ENCODE results near the gene SMAD2. TPM values are rescaled to one million over a fixed set of nuclear protein-coding genes. Genes with fewer than 3 reads are reported as not detected.
A peak's percentile ranks its signal among the peaks of the same experiment; 100 is the strongest.

Gene SMAD2
- 100 to 1,000 TPM in 1 of 3 donors, 10 to 100 TPM in 2; 35.1 to 101 (median 73.6) TPM for total RNA-seq

GRCh38 chr18:47930199-47930930, at the start of gene SMAD2:
TSS of gene SMAD2 (minus strand) at chr18:47930659. CDS start at chr18:47896756, 33,903 bp downstream.
- peak; percentile 76 to 78 for DNase-seq (ENCODE audit: low spot score in 2 of 2)
- no peaks in the 10 kb centered on the region for H3K36me3 ChIP-seq
- TF ChIP-seq POLR2AphosphoS5 (IDR thresholded peaks at IDR 0.05) (peak; percentile 31 to 73 (median 50)), POLR2A (IDR thresholded peaks at IDR 0.05) (no peak)
- H3K27ac ChIP-seq: peak within 1 kb of the TSS; percentile 98 to 100
- intact Hi-C loops (cut with DNase I; ENCODE audit: low total_unique reads): no loop called here
- H3K4me3 ChIP-seq: peak within 1 kb of the TSS; percentile 66 to 99 (median 93)
- peaks cover 0 to 9% of the 10 kb centered on the region in 2 donors for H3K4me1 ChIP-seq
- H3K27me3 ChIP-seq: no peaks in the 10 kb centered on the region
- H3K9me3 ChIP-seq: no peaks in the 10 kb centered on the region

GRCh38 chr18:47979611-47980200, 49.2 kb upstream of the SMAD2 start:
- Histone ChIP-seq H3K4me3 (no peak overlapping the region), H3K4me1 (no peaks in the 10 kb centered on the region), H3K9me3 (no peaks in the 10 kb centered on the region), H3K36me3 (no peaks in the 10 kb centered on the region), H3K27me3 (no peaks in the 10 kb centered on the region), H3K27ac (no peak overlapping the region)
- DNase-seq (ENCODE audit: low spot score in 2 of 2): peak in 1 of 2 donors; percentile 32
- TF ChIP-seq CTCF (IDR thresholded peaks at IDR 0.05) (no peak), POLR2A (IDR thresholded peaks at IDR 0.05) (no peak), POLR2AphosphoS5 (IDR thresholded peaks at IDR 0.05) (no peak)
- intact Hi-C loops (cut with DNase I; ENCODE audit: low total_unique reads): no loop called here

GRCh38 chr18:47978603-47979002, 48.1 kb upstream of the SMAD2 start:
- DNase-seq (ENCODE audit: low spot score in 2 of 2): no peak
- no peaks in the 10 kb centered on the region for H3K9me3 ChIP-seq
- no peaks in the 10 kb centered on the region for H3K4me1 ChIP-seq
- no peak overlapping the region for H3K27ac ChIP-seq
- H3K27me3 ChIP-seq: no peaks in the 10 kb centered on the region
- intact Hi-C loops (cut with DNase I; ENCODE audit: low total_unique reads): no loop called here
- H3K4me3 ChIP-seq: no peak overlapping the region
- TF ChIP-seq POLR2A (IDR thresholded peaks at IDR 0.05) (no peak), CTCF (IDR thresholded peaks at IDR 0.05) (no peak), POLR2AphosphoS5 (IDR thresholded peaks at IDR 0.05) (no peak)
- no peaks in the 10 kb centered on the region for H3K36me3 ChIP-seq

GRCh38 chr18:47978141-47978540, 47.7 kb upstream of the SMAD2 start:
- intact Hi-C loops (cut with DNase I; ENCODE audit: low total_unique reads): no loop called here
- Histone ChIP-seq H3K27me3 (no peaks in the 10 kb centered on the region), H3K9me3 (no peaks in the 10 kb centered on the region), H3K4me3 (no peak overlapping the region), H3K27ac (no peak overlapping the region), H3K4me1 (no peaks in the 10 kb centered on the region), H3K36me3 (no peaks in the 10 kb centered on the region)
- TF ChIP-seq POLR2A (IDR thresholded peaks at IDR 0.05): no peak
- no peak for TF ChIP-seq POLR2AphosphoS5 (IDR thresholded peaks at IDR 0.05)
- TF ChIP-seq CTCF (IDR thresholded peaks at IDR 0.05): no peak
- DNase-seq (ENCODE audit: low spot score in 2 of 2): no peak

- Histone ChIP-seq H3K9me3 (no peaks in the 10 kb centered on the region), H3K4me3 (no peak overlapping the region), H3K27ac (no peak overlapping the region), H3K36me3 (no peaks in the 10 kb centered on the region), H3K4me1 (no peaks in the 10 kb centered on the region), H3K27me3 (no peaks in the 10 kb centered on the region)
- DNase-seq (ENCODE audit: low spot score in 2 of 2): no peak
- intact Hi-C loops (cut with DNase I; ENCODE audit: low total_unique reads): no loop called here
- TF ChIP-seq CTCF (IDR thresholded peaks at IDR 0.05): no peak
- TF ChIP-seq POLR2AphosphoS5 (IDR thresholded peaks at IDR 0.05): no peak
- no peak for TF ChIP-seq POLR2A (IDR thresholded peaks at IDR 0.05)
These were observed 45.2 kb upstream of the SMAD2 start for GRCh38 chr18:47975701-47976100.
